B cell (primary cell): ENCODE results near the gene RPTOR. TPM values are rescaled to one million over a fixed set of nuclear protein-coding genes. Genes with fewer than 3 reads are reported as not detected.
A peak's percentile ranks its signal among the peaks of the same experiment; 100 is the strongest.

Source experiments
- ATAC-seq: fragments of 200-7000 bp; cut with Tn5 transposase; one replicate; pipeline ENCODE4 v1.10.0; 2021; ENCODE audit warnings: low read depth, mild to moderate bottlenecking, moderate number of reproducible peaks, moderate library complexity
- CTCF ChIA-PET: fragments of 350-600 bp; sonication (Branson Sonifier 250); formaldehyde crosslinking; loops from one replicate; lab custom pipeline; 2021; ENCODE audit warnings: antibody characterized with exemption, inconsistent platforms; lab: Charles Lee
- POLR2A ChIA-PET: fragments of 350-600 bp; sonication (Branson Sonifier 250); formaldehyde crosslinking; loops from one replicate; lab custom pipeline; 2021; ENCODE audit warnings: antibody characterized with exemption; lab: Charles Lee
- DNase-seq: peaks from one replicate; pipeline ENCODE4 v3.0.0; 2013
- H2AFZ ChIP-seq: 2 replicates; pipeline ENCODE4 v1.6.1; 2012; ENCODE audit warnings: mild to moderate bottlenecking, low read depth, low read length; ENCODE audit not compliant: insufficient read depth, poor library complexity, severe bottlenecking
- H3K27ac ChIP-seq, 2 donors: 1 replicate in 1 of 2; 2 replicates in 1 of 2; pipeline ENCODE4 v1.5.1; 2012 to 2013; ENCODE audit warnings: low read length in 2 of 2, mild to moderate bottlenecking in 2 of 2, moderate library complexity in 1 of 2
- H3K27me3 ChIP-seq, 4 experiments: fragments of 200-600 bp in 1 of 4; sonication (generic) in 1 of 4; replicated peaks in 1 of 4; 1 replicate in 2 of 4; 2 replicates in 2 of 4; pipeline versions ENCODE4 v1.6.1 to v1.7.0; 2013 to 2016; ENCODE audit warnings: low read length in 3 of 4, mild to moderate bottlenecking in 2 of 4, mixed read lengths in 1 of 4, moderate library complexity in 1 of 4; ENCODE audit not compliant: insufficient read depth in 4 of 4, control insufficient read depth in 3 of 4; ENCODE audit errors: control extremely low read depth in 1 of 4
- H3K36me3 ChIP-seq, 2 experiments: replicated peaks in 1 of 2; 1 replicate in 1 of 2; 2 replicates in 1 of 2; pipeline versions ENCODE4 v1.6.1 to v1.7.1; 2013; ENCODE audit warnings: low read length in 1 of 2; ENCODE audit not compliant: insufficient read depth in 2 of 2, control insufficient read depth in 1 of 2; ENCODE audit errors: control extremely low read depth in 1 of 2, extremely low read depth in 1 of 2
- H3K4me1 ChIP-seq, 2 donors: fragments of 200-600 bp in 1 of 2; sonication (generic) in 1 of 2; 1 replicate in 1 of 2; 2 replicates in 1 of 2; pipeline versions ENCODE4 v1.5.1 to v1.6.1; 2013 to 2017; ENCODE audit warnings: low read length in 2 of 2; ENCODE audit not compliant: control insufficient read depth in 2 of 2, insufficient read depth in 2 of 2
- H3K4me2 ChIP-seq: replicated peaks from 2 replicates; pipeline ENCODE3; 2012; ENCODE audit warnings: mild to moderate bottlenecking, low read depth, low read length; ENCODE audit not compliant: poor library complexity, severe bottlenecking
- H3K4me3 ChIP-seq, 5 experiments: fragments of 200-600 bp in 1 of 5; sonication (generic) in 1 of 5; 1 replicate in 3 of 5; 2 replicates in 2 of 5; pipeline versions ENCODE4 v1.5.1 to v1.7.0; 2011 to 2016; ENCODE audit warnings: low read length in 4 of 5, mild to moderate bottlenecking in 4 of 5, low read depth in 2 of 5, control low read depth in 1 of 5, moderate library complexity in 1 of 5; ENCODE audit not compliant: insufficient read depth in 1 of 5; ENCODE audit errors: control extremely low read depth in 1 of 5, extremely low read depth in 1 of 5
- H3K79me2 ChIP-seq: fragments of 200-600 bp; sonication (generic); one replicate; pipeline ENCODE4 v1.6.0; 2016; ENCODE audit warnings: low read length; ENCODE audit not compliant: control insufficient read depth, insufficient read depth
- H3K9ac ChIP-seq: fragments of 200-600 bp; sonication (generic); 2 replicates; pipeline ENCODE4 v1.6.1; 2017; ENCODE audit warnings: mild to moderate bottlenecking, low read length, moderate library complexity
- H3K9me3 ChIP-seq, 3 donors: one replicate each; pipeline versions ENCODE4 v1.6.1 to v1.7.1; 2013; ENCODE audit warnings: low read length in 2 of 3; ENCODE audit not compliant: control insufficient read depth in 2 of 3, insufficient read depth in 1 of 3; ENCODE audit errors: control extremely low read depth in 1 of 3
- H4K20me1 ChIP-seq: 2 replicates; pipeline ENCODE4 v1.6.0; 2012; ENCODE audit warnings: mild to moderate bottlenecking, low read length; ENCODE audit not compliant: insufficient read depth, control insufficient read depth, poor library complexity, severe bottlenecking
- H3K27ac Mint-ChIP-seq: one replicate; pipeline ENCODE4 v1.8.0; 2021; ENCODE audit warnings: mixed read lengths
- H3K27me3 Mint-ChIP-seq: one replicate; pipeline ENCODE4 v1.8.0; 2021; ENCODE audit warnings: mixed read lengths
- H3K4me1 Mint-ChIP-seq: one replicate; pipeline ENCODE4 v1.8.0; 2021; ENCODE audit warnings: mixed read lengths
- H3K4me3 Mint-ChIP-seq: one replicate; pipeline ENCODE4 v1.8.0; 2021; ENCODE audit warnings: mixed read lengths
- H3K9me3 Mint-ChIP-seq: one replicate; pipeline ENCODE4 v1.8.0; 2022; ENCODE audit warnings: mixed read lengths; ENCODE audit not compliant: insufficient read depth
- EZH2 ChIP-seq: IDR thresholded peaks from 2 replicates; pipeline ENCODE4 v1.6.1; 2012; ENCODE audit warnings: borderline replicate concordance, low read depth, mild to moderate bottlenecking, moderate library complexity, low read length; ENCODE audit not compliant: insufficient read depth, poor library complexity, severe bottlenecking
- WGBS: methylation state at CpG from one replicate; pipeline ENCODE4 v1.1.5; 2013; ENCODE audit warnings: missing lambda C conversion rate; ENCODE audit not compliant: insufficient coverage; 5-methylcytosine and 5-hydroxymethylcytosine counted together
- intact Hi-C: fragments of 100-400 bp; cut with micrococcal nuclease; formaldehyde crosslinking; loops from one replicate; pipeline ENCODE4 v1.10.0; 2022
- polyA plus RNA-seq: library from polyadenylated mRNA; depleted of rRNA; stranded (reverse); fragments of >200 nt; gene quantifications from 2 replicates; pipeline ENCODE4 v1.2.3, GENCODE V29; 2012
- total RNA-seq, 2 donors: library from RNA; stranded (reverse); fragments of 120-200 nt in 1 of 2; gene quantifications; 1 replicate in 1 of 2; 2 replicates in 1 of 2; pipeline versions ENCODE4 v1.2.3 to v1.2.4, GENCODE V29; 2013 to 2022
- TF ChIP-seq, protein P1 (sequence below): fragments of 200-600 bp; IDR thresholded peaks from one replicate; pipeline ENCODE4 v1.8.0; 2022; ENCODE audit warnings: antibody characterized with exemption, mild to moderate bottlenecking

RPTOR gene
- total and polyA plus RNA-seq, 2 donors (not counting 1 experiment from before 2014, with no cell fraction given) = 13.4 to 58.8 TPM

DNA sequence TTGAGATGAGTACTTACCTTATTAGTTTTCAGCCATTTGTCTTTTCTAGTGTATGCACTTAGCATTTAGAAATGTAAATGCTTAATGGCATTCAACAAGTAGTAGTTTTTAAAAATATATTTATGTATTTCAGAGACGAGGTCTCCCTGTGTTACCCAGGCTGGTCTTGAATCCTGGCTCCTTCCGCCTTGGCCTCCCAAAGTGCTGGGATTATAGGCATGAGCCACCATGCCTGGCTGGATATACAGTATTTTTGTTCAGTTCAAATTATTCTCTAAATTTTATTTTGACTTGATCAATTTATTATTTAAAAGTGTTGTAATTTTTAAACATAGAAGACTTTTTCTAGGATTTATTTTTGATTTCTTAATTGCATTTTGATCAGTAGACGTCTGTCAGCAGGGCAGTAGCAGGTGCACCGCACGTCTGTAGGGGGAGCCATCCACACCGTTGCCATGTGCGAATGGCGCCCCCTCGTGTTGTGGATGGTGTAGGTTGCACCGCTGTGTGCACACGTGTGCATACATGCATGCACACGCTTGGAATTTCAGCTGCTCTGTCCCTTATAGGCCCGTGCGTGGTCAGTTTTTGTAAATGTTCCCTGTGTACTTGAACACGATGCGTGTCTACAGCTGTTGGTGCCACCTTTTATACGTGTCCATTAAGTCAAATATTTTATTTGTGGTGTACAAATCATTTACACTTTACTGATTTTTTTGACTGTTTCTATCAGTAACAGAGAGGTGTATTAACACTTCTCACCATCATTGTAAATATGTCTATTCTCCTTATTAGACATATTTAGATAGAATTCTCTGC lies 30.6 kb downstream of the RPTOR start:
- ATAC-seq = peak; percentile 100
- WGBS = 4% methylated on average over 12 of the region's 17 CpGs

More for the DNA sequence above, 30.6 kb downstream of the RPTOR start:
- Mint-ChIP-seq H3K9me3 (no peaks in the 10 kb centered on the region), H3K4me1 (peaks cover 10% of the 10 kb centered on the region), H3K27me3 (no peaks in the 10 kb centered on the region), H3K27ac (no peak overlapping the region), H3K4me3 (no peak overlapping the region)
- peak; percentile 90 for DNase-seq
- CTCF ChIA-PET = interaction anchor here (0.6 to 6.1 kb wide), 26 partner anchors 9 to 412 kb away, joined by 3 to 75 read pairs (median 4); no protein-coding TSS in a partner anchor
- Histone ChIP-seq H3K27ac (no peak overlapping the region), H4K20me1 (peaks cover 47% of the 10 kb centered on the region), H3K36me3 (no peaks in the 10 kb centered on the region), H3K79me2 (peaks cover 56% of the 10 kb centered on the region), H3K27me3 (no peaks in the 10 kb centered on the region), H3K4me1 (no peaks in the 10 kb centered on the region), H3K4me2 (no peak overlapping the region), H3K4me3 (no peak overlapping the region), H2AFZ (no peak overlapping the region), H3K9ac (no peak overlapping the region), H3K9me3 (peaks cover 0 to 8% (median 0%) of the 10 kb centered on the region in 3 donors)
- intact Hi-C loops = loop anchor here (5.0 kb wide), 1 partner anchor 407 kb away; no protein-coding TSS in a partner anchor
- POLR2A ChIA-PET = no interaction called here
- no peak for TF ChIP-seq EZH2
- TF ChIP-seq, protein P1, sequence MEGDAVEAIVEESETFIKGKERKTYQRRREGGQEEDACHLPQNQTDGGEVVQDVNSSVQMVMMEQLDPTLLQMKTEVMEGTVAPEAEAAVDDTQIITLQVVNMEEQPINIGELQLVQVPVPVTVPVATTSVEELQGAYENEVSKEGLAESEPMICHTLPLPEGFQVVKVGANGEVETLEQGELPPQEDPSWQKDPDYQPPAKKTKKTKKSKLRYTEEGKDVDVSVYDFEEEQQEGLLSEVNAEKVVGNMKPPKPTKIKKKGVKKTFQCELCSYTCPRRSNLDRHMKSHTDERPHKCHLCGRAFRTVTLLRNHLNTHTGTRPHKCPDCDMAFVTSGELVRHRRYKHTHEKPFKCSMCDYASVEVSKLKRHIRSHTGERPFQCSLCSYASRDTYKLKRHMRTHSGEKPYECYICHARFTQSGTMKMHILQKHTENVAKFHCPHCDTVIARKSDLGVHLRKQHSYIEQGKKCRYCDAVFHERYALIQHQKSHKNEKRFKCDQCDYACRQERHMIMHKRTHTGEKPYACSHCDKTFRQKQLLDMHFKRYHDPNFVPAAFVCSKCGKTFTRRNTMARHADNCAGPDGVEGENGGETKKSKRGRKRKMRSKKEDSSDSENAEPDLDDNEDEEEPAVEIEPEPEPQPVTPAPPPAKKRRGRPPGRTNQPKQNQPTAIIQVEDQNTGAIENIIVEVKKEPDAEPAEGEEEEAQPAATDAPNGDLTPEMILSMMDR = peak; percentile 100
